Measurements from ENCODE around the gene FAM110C. TPM values are rescaled to one million over a fixed set of nuclear protein-coding genes. Genes with fewer than 3 reads are reported as not detected.

The FAM110C gene
- total and polyA plus RNA-seq, 12 donors, result 0.66 to 5.2 (median 2.9) TPM

- H3K36me3 ChIP-seq, result no peaks in the 10 kb centered on the region
- intact Hi-C loops (cut with DNase I), result no loop called here
- ATAC-seq, result peak in 6 of 8 donors; percentile 5 to 56 (median 24)
- WGBS, 2 donors, result 25 to 38% methylated on average over 14 of the region's 14 CpGs
- peaks cover 0 to 69% (median 56%) of the 10 kb centered on the region in 7 donors for H3K27me3 ChIP-seq
- TF ChIP-seq CTCF (IDR thresholded peaks at IDR 0.05), result no peak
- peak overlapping the region in 9 of 10 donors; percentile 42 to 60 (median 56) for H3K4me3 ChIP-seq
- DNase-seq, result no peak
- H3K27ac ChIP-seq, result peak overlapping the region in 9 of 10 donors; percentile 47 to 88 (median 74)
- no peaks in the 10 kb centered on the region for H3K9me3 ChIP-seq
- peaks cover 0 to 28% (median 14%) of the 10 kb centered on the region in 9 donors for H3K4me1 ChIP-seq
Observed at GRCh38 chr2:47346-47725, 1.0 kb upstream of the FAM110C start.

DNA sequence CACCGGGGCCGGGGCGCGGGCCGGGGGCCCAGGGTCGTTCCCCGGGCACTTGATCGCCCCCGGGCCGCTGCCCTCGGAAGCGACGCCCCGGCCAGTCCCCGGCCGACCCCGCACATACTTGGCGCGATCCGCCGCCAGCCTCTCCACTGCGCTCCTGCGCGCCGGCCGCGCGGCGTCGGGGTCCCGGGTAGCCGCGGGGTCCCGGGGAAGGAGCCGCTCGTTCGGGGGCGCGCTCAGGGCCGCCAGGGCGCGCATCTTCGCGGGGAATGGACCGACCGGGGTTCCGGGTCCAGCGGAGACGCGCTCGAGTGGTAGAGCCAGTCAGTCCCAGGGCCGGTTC, 204 bp downstream of the FAM110C start:
- ATAC-seq (peak in 3 of 8 donors; percentile 11 to 53 (median 28)), DNase-seq (no peak)
- TF ChIP-seq CTCF (IDR thresholded peaks at IDR 0.05), result no peak
- H3K36me3 ChIP-seq, result no peaks in the 10 kb centered on the region
- 1 to 3% methylated on average over 51 to 52 of the region's 52 CpGs for WGBS, 2 donors
- H3K27ac ChIP-seq, result peak overlapping the region in 5 of 10 donors; percentile 35 to 78 (median 60)
- peaks cover 0 to 28% (median 14%) of the 10 kb centered on the region in 9 donors for H3K4me1 ChIP-seq
- intact Hi-C loops (cut with DNase I), result no loop called here
- H3K9me3 ChIP-seq, result no peaks in the 10 kb centered on the region
- peak overlapping the region; percentile 29 to 60 (median 55) for H3K4me3 ChIP-seq
- peaks cover 0 to 69% (median 56%) of the 10 kb centered on the region in 7 donors for H3K27me3 ChIP-seq

DNA sequence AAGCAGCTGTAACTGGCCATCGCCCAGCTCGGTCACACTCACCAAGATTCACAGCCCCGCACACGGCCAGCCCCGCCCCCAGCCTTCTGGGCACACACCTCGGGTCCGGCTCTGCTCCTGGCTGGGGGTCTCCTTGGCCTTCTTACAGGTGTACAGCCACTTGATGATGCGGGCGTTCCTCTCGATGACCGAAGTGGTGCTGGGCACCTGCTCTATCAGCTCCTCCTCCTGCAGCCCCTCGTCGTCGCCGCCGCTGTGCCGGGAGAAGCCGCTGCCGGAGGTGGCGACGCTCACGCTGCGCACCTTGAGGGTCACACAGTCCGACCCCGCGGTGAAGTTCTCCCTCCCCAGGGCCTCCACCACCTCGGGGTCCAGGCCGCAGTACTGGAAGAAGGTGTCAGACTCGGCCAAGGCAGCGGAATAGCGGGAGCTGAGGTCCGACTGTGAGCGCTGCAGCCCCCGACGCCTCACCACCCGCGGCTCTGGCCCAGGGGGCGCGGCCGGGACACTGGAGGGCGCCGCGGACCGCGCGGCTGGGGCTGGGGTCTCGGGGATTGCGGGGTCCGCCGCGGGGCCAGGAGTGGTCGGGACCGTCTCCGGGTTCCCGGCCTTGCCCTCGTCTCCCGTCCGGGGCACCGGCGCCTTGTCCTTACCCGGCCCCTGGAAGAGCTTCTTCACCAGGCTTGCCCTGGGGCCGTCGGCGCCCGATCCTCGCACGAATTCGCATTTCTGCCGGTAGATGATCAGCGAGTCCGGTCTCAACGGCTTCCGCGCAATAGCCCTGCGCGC, 769 bp downstream of the FAM110C start:
- peak overlapping the region in 4 of 10 donors; percentile 35 to 78 (median 56) for H3K27ac ChIP-seq
- peaks cover 0 to 28% (median 14%) of the 10 kb centered on the region in 9 donors for H3K4me1 ChIP-seq
- H3K9me3 ChIP-seq, result no peaks in the 10 kb centered on the region
- peak in 2 of 8 donors; percentile 6 to 24 for ATAC-seq
- H3K4me3 ChIP-seq, result peak overlapping the region; percentile 29 to 60 (median 55)
- DNase-seq, result no peak
- intact Hi-C loops (cut with DNase I), result no loop called here
- H3K27me3 ChIP-seq, result peaks cover 0 to 72% (median 56%) of the 10 kb centered on the region in 7 donors
- TF ChIP-seq CTCF (IDR thresholded peaks at IDR 0.05), result no peak
- WGBS, 2 donors, result 2 to 5% methylated on average over 66 to 76 of the region's 76 CpGs
- H3K36me3 ChIP-seq, result no peaks in the 10 kb centered on the region

GRCh38 chr2:44748-45341, 1.5 kb downstream of the FAM110C start:
- peaks cover 0 to 28% (median 14%) of the 10 kb centered on the region in 9 donors for H3K4me1 ChIP-seq
- peak overlapping the region in 1 of 10 donors; percentile 35 for H3K27ac ChIP-seq
- peaks cover 0 to 76% (median 56%) of the 10 kb centered on the region in 7 donors for H3K27me3 ChIP-seq
- intact Hi-C loops (cut with DNase I), result no loop called here
- no peak for ATAC-seq
- no peak for DNase-seq
- WGBS, 2 donors, result 34 to 41% methylated on average over 6 of the region's 6 CpGs
- no peak for TF ChIP-seq CTCF (IDR thresholded peaks at IDR 0.05)
- H3K36me3 ChIP-seq, result no peaks in the 10 kb centered on the region
- no peaks in the 10 kb centered on the region for H3K9me3 ChIP-seq
- peak overlapping the region in 8 of 10 donors; percentile 49 to 60 (median 56) for H3K4me3 ChIP-seq

Data from heart right ventricle (tissue), 16 donors.